ENCODE data around the gene LRP11. TPM values are rescaled to one million over a fixed set of nuclear protein-coding genes. Genes with fewer than 3 reads are reported as not detected.
"Not testable (repeated sequence)": the region's sequence is repeated elsewhere in the genome, so short reads cannot be mapped to it uniquely, and the experiment has no call there.

Gene LRP11
- total RNA-seq, 2 donors from 2014 or later: 15.5 to 25.7 TPM

- ATAC-seq (no peak), DNase-seq (no peak)
- intact Hi-C loops (cut with DNase I): no loop called here
Observed at GRCh38 chr6:149877659-149878058, 13.5 kb upstream of the LRP11 start.

GRCh38 chr6:149876241-149876933 lies 12.2 kb upstream of the LRP11 start:
- no peak for DNase-seq
- ATAC-seq: no peak
- intact Hi-C loops (cut with DNase I): no loop called here

- no peak for ATAC-seq
- no peak for DNase-seq
- intact Hi-C loops (cut with DNase I): no loop called here
Observed at GRCh38 chr6:149872233-149872632, 8.1 kb upstream of the LRP11 start.

- intact Hi-C loops (cut with DNase I): no loop called here
- ATAC-seq (no peak), DNase-seq (no peak)
Observed at GRCh38 chr6:149871182-149871581, 7.0 kb upstream of the LRP11 start.

GRCh38 chr6:149869275-149869892 lies 5.2 kb upstream of the LRP11 start:
- intact Hi-C loops (cut with DNase I): no loop called here
- ATAC-seq: no peak

GRCh38 chr6:149867876-149868640 lies 3.9 kb upstream of the LRP11 start:
- intact Hi-C loops (cut with DNase I): no loop called here
- ATAC-seq (no peak), DNase-seq (no peak)

More at GRCh38 chr6:149869275-149869892, 5.2 kb upstream of the LRP11 start:
- DNase-seq: no peak

GRCh38 chr6:149864578-149865535 lies 698 bp upstream of the LRP11 start:
- peak; percentile 39 for DNase-seq
- intact Hi-C loops (cut with DNase I): no loop called here

GRCh38 chr6:149862922-149863697 lies 1.0 kb downstream of the LRP11 start:
- DNase-seq: peak; percentile 74
- intact Hi-C loops (cut with DNase I): no loop called here
- peak; percentile 80 for ATAC-seq

More at GRCh38 chr6:149864578-149865535, 698 bp upstream of the LRP11 start:
- peak; percentile 32 to 44 for ATAC-seq

- ATAC-seq; intact Hi-C loops (cut with DNase I); DNase-seq: not testable (repeated sequence)
Observed at GRCh38 chr6:149862424-149862738, 1.8 kb downstream of the LRP11 start.

GRCh38 chr6:149861603-149862423 lies 2.3 kb downstream of the LRP11 start:
- intact Hi-C loops (cut with DNase I): no loop called here
- DNase-seq (no peak), ATAC-seq (no peak)

- DNase-seq (no peak), ATAC-seq (no peak)
- intact Hi-C loops (cut with DNase I): no loop called here
Observed at GRCh38 chr6:149860834-149861602, 3.1 kb downstream of the LRP11 start.

GRCh38 chr6:149860513-149860833 lies 3.7 kb downstream of the LRP11 start:
- ATAC-seq (no peak), DNase-seq (no peak)
- intact Hi-C loops (cut with DNase I): no loop called here

- DNase-seq: no peak
- ATAC-seq: no peak
- intact Hi-C loops (cut with DNase I): no loop called here
Observed at GRCh38 chr6:149859938-149860337, 4.2 kb downstream of the LRP11 start.

GRCh38 chr6:149859368-149859767 lies 4.8 kb downstream of the LRP11 start:
- intact Hi-C loops (cut with DNase I): no loop called here
- ATAC-seq (no peak), DNase-seq (no peak)

GRCh38 chr6:149857541-149857940 lies 6.6 kb downstream of the LRP11 start:
- DNase-seq (no peak), ATAC-seq (no peak)
- intact Hi-C loops (cut with DNase I): no loop called here

- ATAC-seq: no peak
- intact Hi-C loops (cut with DNase I): no loop called here
Observed at GRCh38 chr6:149856256-149856994, 7.7 kb downstream of the LRP11 start.

More at GRCh38 chr6:149856256-149856994, 7.7 kb downstream of the LRP11 start:
- no peak for DNase-seq

All from left cardiac atrium (tissue), 4 donors.